Left cardiac atrium (tissue), 4 donors: ENCODE results near the gene ARID5B. TPM values are rescaled to one million over a fixed set of nuclear protein-coding genes. Genes with fewer than 3 reads are reported as not detected.
A peak's percentile ranks its signal among the peaks of the same experiment; 100 is the strongest.

Experiments
- ATAC-seq, 2 donors: fragments of 200-7000 bp; cut with Tn5 transposase; one replicate each; pipeline ENCODE4 v1.9.1; 2020; ENCODE audit warnings: mild to moderate bottlenecking in 2 of 2, moderate library complexity in 2 of 2
- DNase-seq: peaks from one replicate; pipeline ENCODE4 v3.0.0-alpha.2; 2020
- intact Hi-C, 2 donors: fragments of 100-400 bp; cut with DNase I; formaldehyde crosslinking; loops; one replicate each; pipeline versions ENCODE4 v1.14.1 to v1.15.1; 2022 to 2023
- total RNA-seq, 2 donors: library from RNA; stranded (reverse); fragmentation: NEBNext Ultra II Directional; extraction: Animal tissue kit (Norgen Biotek cat#: 25700); gene quantifications; one replicate each; pipeline ENCODE4 v1.2.1, GENCODE V29; 2021
- donor health status: DM: no; HTN: yes; CAD: no.
- donor health status: DM: no; HTN: yes; CAD: no; lungs with severe emphysema.
- donor health status: DM: yes; HTN: yes; CAD: no.
- donor health status: Dilated cardiomyopathy.

The ARID5B gene
- total RNA-seq, 2 donors from 2014 or later, result 36.5 to 37.9 TPM

DNA sequence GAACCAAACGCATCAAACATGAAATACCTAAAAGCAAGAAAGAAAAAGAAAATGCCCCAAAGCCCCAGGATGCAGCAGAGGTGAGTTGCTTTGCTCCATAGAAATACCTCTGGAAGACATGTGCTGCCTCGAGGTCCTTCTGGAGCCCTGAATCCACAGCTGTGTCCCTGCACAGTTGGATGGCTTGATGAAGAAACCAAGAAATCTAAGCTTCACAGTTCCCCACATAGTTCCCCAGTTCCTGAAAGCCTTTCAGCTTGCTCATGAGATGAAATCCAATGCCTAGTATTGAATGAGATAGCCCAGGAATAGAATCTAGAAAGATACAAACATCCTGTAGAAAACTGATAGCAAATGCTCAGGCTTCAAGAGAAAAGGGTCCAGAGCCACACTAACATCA is 184.3 kb downstream of the ARID5B start:
- no peak for ATAC-seq
- DNase-seq, result no peak
- intact Hi-C loops, result no loop called here

DNA sequence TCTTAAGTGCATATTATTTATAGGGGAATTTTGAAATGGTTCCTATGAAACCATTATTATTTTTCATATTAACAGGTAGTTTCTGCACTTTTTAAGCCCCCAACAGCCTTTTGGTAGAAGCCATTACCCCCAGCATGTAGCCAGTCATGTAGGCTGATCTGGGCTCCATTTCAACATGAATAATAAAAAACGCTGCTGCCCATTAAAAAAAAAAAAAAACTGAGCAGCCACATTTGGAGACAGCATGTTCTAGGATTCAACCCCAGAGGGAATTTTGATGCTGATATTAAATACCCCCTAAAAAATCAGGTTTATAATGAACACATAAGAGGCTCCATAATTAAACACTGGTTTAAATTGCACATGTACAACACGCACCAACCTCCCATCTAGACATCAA is 185.8 kb downstream of the ARID5B start:
- DNase-seq (no peak), ATAC-seq (no peak)
- intact Hi-C loops, result no loop called here

DNA sequence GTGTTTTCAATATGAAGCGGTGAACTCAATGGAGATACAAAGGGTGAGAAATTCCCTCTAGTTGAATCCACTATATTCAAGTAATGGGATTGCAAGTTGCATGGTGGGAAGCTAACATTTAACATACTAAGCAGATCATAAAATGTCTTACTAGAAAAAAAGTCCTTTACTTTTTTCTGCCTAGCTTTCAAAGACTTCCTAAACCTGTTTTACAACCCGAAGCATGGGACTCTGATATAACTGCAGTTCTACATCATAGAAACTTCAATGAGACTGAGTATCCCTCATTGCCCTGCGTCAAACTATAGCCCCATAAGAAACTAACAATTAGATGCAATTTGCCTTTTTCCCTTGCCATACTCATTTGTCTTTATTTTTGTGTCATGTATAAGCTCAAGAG is 187.3 kb downstream of the ARID5B start:
- ATAC-seq (no peak), DNase-seq (no peak)
- intact Hi-C loops, result no loop called here

DNA sequence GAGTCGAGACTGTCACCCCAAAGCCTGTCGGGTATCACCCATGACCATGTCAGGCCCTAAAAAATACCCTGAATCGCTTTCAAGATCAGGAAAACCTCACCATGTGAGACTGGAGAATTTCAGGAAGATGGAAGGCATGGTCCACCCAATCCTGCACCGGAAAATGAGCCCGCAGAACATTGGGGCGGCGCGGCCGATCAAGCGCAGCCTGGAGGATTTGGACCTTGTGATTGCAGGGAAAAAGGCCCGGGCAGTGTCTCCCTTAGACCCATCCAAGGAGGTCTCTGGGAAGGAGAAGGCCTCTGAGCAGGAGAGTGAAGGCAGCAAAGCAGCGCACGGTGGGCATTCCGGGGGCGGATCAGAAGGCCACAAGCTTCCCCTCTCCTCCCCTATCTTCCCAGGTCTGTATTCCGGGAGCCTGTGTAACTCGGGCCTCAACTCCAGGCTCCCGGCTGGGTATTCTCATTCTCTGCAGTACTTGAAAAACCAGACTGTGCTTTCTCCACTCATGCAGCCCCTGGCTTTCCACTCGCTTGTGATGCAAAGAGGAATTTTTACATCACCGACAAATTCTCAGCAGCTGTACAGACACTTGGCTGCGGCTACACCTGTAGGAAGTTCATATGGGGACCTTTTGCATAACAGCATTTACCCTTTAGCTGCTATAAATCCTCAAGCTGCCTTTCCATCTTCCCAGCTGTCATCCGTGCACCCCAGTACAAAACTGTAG is 191.0 kb downstream of the ARID5B start:
- no peak for ATAC-seq
- intact Hi-C loops, result no loop called here
- no peak for DNase-seq

DNA sequence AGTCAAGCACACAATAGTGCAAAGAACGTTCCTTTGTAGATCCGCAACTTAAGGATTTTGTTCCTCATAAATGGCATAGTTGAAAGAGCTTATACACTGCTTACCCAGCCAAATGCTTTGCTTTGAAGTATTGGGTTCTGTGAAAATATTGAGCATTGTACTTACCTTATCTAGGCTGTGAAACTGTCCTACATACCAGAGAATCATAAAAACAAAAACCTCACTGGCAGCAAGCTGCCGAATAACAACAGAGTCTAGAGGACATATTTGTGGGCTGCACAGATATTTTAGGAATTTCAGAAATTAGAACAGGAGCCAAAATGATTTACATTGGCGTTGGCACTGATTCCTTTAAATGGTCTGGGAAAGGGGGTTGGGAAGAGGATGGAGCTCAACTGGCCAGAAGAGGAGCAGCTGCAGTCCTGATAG is 192.4 kb downstream of the ARID5B start:
- DNase-seq (no peak), ATAC-seq (peak; percentile 22 to 38)
- intact Hi-C loops, result no loop called here

DNA sequence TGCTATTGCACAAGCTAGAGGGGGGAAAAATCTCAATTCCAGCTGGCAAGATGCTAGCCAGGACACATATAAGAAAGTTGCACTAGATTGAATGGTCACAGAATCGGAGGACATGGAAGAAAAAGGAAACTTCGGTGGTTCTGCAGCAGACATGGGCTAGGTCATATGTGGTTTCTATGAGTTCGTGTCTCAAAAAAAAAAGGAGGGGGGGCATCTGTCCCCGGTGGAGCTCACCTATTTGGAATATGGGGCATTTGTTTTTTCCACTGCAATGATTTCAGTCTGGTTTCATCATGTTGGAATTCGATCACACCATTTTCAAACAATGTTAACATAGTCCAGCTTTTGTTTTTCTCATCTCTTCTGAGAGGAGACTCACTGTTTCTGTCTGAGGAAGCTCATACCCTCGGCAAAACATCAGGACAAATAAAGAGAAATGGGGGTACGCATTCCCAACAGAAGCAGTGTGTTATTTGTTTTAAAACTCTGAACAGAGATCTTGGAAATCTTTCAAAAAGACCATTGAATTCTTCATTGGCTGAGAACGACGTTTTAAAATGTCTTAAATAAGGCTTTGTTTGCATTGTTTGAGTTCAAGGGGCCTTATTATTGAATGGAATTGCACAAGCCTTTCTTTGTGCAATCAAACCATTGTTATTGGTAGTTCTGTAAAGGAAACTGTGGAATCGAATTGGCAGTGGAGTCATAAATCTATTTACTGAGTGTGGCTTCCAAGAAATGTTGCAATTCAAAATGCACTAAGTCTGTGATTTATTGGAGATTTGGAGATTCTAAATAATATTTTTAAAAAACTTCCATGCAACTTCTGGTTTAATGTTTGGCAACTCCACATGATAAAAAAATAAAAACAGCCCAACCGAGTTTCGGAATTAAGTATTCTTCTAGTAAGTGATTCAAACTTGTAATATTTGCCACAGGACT is 194.0 kb downstream of the ARID5B start:
- no peak for DNase-seq
- intact Hi-C loops, result no loop called here
- peak in 1 of 2 donors; percentile 9 for ATAC-seq

DNA sequence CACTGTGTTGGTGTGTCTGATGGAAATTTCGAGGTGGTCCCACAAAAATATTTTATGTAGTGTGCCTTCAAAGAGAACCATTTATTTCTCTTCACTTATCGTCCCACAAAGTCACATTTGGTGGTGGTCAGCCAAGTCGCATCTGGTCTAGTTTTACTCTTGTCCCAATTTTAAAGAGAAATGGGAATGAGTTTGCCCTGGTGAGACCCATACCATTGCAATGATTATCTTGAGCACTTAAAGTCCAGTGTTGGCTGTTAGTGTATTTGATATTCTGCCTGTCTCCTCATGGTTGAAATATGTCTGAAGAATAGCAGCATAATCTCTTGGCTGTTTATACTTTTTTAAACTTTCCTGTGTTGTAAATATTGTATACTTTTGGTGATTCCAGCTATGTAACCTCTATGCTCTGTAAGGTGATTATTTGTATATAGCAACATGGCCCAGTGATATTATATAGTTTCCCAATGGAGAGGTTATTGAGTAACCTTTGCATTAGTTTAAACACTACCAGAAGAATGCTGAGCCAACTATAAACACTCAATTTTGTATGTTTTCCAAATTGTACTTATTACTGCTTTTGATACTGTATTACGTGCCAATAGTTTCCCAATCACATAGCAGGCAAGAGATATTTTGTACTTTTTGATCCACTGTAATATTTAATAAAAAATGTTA is 194.9 kb downstream of the ARID5B start:
- intact Hi-C loops, result no loop called here

DNA sequence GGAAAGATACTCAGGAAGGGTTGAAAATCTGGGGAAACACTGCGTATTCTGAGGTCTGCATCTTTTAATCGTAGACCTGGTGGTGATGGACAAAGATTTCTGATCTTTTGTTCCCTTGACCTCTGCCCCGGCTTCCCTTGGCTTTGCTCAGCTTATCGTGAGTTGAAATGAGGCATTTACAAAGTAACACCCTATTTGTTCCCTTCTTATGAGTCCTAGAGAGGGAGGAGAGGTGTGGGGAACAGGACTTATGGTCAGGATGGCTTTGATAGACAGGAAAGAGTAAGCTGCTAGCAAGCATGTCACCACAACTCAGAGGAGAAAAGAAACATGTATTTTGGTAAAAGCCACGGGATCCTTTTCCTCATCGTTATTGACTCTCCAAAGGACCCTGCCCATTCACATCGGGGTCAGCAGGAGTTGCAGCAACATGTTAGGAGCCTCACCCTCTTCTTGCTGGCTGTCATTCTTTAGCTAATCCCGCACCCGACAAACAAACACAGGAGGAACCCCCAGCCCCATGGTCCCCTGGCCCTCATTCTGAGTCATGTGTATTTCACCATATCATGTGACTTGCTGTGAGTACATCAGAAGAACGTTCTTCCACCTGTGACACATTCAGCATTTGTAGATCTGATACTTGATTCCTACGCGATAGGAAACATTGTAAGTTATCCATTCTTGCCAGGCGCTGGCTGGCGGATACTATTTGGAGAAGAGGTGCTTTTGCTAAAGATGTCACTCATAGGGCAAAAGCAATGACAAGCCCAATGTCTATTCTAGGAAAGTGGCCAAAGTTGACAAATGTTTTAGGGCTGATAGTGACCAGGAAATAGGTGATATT is 197.0 kb downstream of the ARID5B start:
- peak in 1 of 2 donors; percentile 19 for ATAC-seq
- DNase-seq, result no peak
- intact Hi-C loops, result no loop called here

More for the DNA sequence above, 194.9 kb downstream of the ARID5B start:
- ATAC-seq, result no peak
- no peak for DNase-seq

DNA sequence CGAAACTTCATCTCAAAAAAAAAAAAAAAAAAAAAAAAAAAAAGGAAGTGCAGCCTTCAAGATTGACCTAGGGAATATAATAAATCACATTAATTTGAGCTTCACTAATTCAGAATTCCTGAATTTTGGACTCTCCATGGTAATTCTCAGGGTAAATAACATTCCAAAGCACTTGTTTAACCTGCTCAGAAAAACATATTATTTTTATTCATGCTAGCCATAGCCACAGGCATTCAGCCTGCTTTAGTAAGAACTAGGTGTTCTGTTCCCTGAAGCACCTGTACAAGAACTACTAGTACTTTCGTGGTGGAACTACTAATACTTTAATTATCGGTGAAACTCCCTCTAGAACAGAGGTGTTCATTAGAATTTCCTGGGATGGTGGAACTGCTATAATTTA is 197.8 kb downstream of the ARID5B start:
- intact Hi-C loops, result no loop called here
- no peak for DNase-seq
- ATAC-seq, result no peak

DNA sequence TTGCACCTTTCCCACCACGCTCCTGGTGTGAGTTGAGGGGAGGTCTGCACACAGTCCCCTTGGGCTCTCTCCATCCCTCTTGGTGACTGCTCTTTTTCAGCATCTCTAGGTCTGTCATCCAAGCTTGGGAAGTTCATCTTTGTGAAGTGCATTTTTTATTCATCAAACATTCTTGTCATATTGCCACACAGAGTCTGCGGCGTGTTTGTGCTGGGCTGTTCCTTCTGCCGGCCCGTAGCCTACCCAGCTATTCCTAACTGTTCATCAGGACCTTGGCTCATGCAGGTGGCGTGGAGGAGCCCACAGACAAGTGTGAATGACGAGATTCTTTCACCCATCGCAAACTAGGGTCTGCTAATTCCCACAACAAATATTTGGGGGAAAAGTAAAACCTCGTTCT is 202.4 kb downstream of the ARID5B start:
- DNase-seq, result no peak
- ATAC-seq, result no peak
- intact Hi-C loops, result no loop called here

DNA sequence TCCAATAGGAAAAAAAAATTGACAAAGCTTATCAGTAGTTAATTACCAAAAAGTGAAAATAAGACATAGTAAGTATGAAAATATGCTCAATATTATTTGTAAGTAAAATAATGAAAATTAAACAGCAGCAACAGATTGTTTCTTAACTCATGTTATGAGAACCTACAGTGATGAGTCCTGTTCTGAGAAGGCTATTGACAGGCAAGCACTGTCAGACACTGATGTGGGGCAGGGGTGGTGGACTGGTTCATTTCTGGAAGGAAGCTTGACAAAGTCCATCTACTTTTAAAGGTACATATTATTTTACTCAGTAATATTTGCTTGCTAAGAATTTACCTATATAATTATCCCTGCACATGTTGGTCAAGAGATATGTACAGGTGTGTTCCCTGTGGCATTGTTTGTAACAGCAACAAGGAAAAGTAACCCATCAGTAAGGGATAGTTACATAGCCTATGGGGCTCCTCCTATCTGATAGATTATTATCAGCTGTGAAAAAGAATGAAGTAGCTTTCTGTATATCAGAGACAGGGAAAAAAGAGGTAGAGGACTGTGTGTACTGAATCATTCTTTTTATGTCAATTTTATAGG is 205.5 kb downstream of the ARID5B start:
- ATAC-seq, result no peak
- intact Hi-C loops, result no loop called here

DNA sequence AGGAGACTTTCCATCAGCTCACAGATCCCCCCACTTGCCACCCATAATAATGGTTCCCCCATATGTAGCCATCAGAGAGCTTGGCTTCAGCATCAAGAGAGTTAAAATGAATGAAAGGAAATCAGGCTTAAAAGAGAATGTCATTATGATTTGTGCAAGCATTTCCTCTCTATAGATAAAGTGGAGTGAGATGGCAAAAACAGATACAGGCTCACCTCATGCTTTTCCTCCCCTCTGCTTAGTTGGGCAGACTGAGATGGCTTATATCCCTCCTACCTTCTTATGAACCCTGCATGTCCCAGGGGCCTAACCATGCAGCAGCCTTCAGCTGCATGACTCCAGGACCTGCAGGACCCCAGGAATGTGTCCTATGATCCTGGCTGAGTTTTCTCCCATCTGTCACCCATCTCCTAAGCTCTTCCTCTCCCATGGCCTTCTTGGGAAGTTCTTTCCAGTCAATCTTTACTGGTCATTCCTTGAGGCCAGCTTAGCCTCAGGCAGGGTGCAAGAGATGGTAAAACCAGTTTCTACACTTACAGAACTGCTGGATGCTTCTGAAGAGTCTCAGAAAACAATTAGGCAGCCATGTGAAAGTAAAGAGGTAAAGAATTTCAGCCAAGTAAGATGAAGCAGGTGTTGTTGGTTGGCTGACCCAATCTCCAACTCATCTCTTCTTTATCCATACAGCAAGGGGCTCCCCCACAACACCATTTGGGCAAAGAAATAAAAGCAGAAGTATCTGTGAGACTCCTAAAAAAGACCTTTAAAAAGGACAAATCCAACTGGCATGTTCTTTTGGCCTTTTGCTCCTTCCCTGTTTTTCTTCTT is 207.5 kb downstream of the ARID5B start:
- intact Hi-C loops, result no loop called here
- ATAC-seq, result no peak

More for the DNA sequence above, 205.5 kb downstream of the ARID5B start:
- DNase-seq, result no peak

DNA sequence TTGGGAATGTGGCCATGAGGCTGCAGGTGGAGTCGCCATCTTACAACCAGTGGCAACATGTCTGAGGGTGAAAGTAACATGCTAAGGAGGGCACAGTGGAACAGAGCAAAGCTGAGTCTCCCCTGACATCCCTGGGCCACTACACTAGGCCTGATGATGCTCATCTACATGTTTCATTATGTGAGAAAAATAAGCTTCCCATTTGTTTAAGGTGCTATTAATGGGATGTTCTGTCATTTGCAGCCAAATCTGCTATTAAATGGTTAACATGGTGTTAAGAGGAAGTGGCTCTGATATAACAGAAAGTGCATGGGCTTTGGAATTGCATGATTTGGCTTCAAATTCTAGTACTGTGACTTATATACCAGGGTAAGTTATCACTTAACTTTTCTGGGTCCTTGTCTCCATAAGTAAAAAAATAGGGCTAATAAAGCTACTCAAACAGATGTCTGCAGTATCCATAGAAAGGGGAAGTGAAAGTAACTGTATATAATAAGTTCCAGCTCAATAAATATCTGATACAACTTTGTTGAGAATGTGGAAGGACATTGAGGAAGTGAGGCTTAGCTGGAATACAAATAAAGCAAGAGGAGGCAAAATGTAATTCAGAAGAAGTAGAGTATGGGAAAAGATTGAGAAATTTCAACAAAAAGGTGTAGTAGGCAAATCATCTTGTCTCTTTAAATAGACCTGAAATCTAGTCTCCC is 208.2 kb downstream of the ARID5B start:
- ATAC-seq, result peak in 1 of 2 donors; percentile 45
- intact Hi-C loops, result no loop called here
- no peak for DNase-seq

More for the DNA sequence above, 207.5 kb downstream of the ARID5B start:
- no peak for DNase-seq

DNA sequence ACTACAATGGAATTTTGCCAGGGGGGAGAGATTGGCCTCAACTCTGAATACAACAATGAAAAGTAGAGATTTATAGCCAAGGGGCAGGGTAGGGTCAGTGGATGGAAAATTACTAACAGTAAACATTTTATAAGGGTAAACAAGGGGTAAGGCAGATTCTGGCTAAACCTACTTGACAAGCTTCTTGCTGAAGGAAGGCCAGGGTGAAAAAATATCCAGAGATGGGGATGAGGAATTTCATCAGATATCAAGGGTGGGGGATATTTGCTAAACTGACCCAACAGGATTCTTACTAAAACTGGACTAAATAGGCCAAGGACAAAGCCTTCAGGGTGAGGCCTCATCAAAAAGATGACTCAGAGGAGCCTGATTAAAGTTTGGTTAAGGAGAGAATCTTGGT is 210.8 kb downstream of the ARID5B start:
- intact Hi-C loops, result no loop called here
- DNase-seq (no peak), ATAC-seq (no peak)

DNA sequence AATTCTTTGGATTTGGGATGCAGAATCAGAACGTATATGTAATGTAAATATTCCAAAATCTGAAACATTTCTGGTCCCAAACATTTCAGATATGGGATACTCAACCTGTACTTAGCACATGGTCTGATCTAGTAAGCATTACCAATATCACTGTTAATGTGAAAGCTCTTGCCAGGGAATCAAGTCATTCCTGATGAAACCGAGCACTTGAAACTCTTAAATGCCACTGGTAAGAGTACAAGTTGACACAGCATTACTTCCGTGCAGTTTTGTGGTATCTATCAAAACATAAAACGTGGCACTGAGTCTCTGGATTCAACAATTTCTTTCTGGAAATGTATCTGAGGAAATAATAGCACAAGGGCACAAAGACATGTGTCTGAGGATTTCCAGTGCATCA is 211.5 kb downstream of the ARID5B start:
- DNase-seq (no peak), ATAC-seq (no peak)
- intact Hi-C loops, result no loop called here

DNA sequence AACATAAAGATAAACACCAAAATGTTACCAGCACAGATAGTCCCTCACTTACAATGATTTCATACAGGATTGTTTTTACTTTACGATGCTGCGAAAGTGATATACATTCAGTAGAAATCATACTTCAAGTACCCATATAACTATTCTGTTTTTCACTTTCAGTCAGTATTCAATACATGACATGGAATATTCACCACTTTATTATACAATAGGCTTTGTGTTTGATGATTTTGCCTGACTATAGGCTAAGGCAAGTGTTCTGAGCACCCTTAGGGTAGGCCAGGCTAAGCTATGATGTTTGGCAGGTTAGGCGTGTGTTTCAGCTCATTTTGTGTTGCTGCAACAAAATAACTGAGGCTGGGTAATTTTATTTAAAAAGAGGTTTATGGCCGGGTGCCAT is 212.2 kb downstream of the ARID5B start:
- DNase-seq, result no peak
- intact Hi-C loops, result no loop called here
- ATAC-seq, result no peak

DNA sequence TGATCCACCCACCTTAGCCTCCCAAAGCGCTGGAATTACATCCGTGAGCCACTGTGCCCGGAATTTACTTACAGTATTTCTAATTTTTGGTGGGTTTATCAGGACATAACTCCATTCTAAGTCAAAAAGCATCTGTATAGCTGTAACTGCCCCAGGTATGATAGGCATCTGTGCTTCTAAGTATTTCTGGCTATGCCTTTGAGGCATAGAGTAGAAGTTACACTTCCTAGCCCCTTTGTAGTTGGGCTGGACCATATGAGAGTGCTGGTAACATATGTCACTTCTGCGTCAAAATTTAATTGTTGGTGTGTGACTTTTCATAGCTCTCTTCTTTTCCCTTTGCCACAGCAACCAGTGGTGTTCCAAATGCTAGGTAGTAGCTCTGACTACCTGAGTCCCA is 213.8 kb downstream of the ARID5B start:
- ATAC-seq (no peak), DNase-seq (no peak)
- intact Hi-C loops, result no loop called here
